ENCODE measurements around the gene TNNI3K.

The TNNI3K gene

GRCh38 chr1:74422421-74423292 lies 187.5 kb downstream of the TNNI3K start:
- Histone ChIP-seq H3K4me1 (ENCODE audit: control insufficient read depth in 1 of 2, insufficient read depth in 2 of 2, low read length in 2 of 2) (peaks cover 0 to 7% of the 10 kb centered on the region in 2 donors), H3K9me3 (ENCODE audit: control insufficient read depth in 1 of 2, low read length in 2 of 2) (no peaks in the 10 kb centered on the region), H3K27ac (ENCODE audit: low read length) (no peak overlapping the region), H3K36me3 (ENCODE audit: control insufficient read depth in 1 of 2, insufficient read depth in 2 of 2, low read length in 2 of 2) (no peaks in the 10 kb centered on the region), H3K4me3 (ENCODE audit: low read depth in 1 of 2, low read length in 2 of 2) (no peak overlapping the region), H3K27me3 (ENCODE audit: low read depth, low read length) (no peaks in the 10 kb centered on the region)

- H3K9me3 ChIP-seq (ENCODE audit: control insufficient read depth in 1 of 2, low read length in 2 of 2): no peaks in the 10 kb centered on the region
- peaks cover 0 to 7% of the 10 kb centered on the region in 2 donors for H3K4me1 ChIP-seq (ENCODE audit: control insufficient read depth in 1 of 2, insufficient read depth in 2 of 2, low read length in 2 of 2)
- H3K4me3 ChIP-seq (ENCODE audit: low read depth in 1 of 2, low read length in 2 of 2): no peak overlapping the region
- H3K27ac ChIP-seq (ENCODE audit: low read length): no peak overlapping the region
- H3K36me3 ChIP-seq (ENCODE audit: control insufficient read depth in 1 of 2, insufficient read depth in 2 of 2, low read length in 2 of 2): no peaks in the 10 kb centered on the region
- no peaks in the 10 kb centered on the region for H3K27me3 ChIP-seq (ENCODE audit: low read depth, low read length)
Observed at GRCh38 chr1:74423471-74423870, 188.3 kb downstream of the TNNI3K start.

GRCh38 chr1:74425676-74426075 lies 190.5 kb downstream of the TNNI3K start:
- peaks cover 0 to 7% of the 10 kb centered on the region in 2 donors for H3K4me1 ChIP-seq (ENCODE audit: control insufficient read depth in 1 of 2, insufficient read depth in 2 of 2, low read length in 2 of 2)
- H3K27me3 ChIP-seq (ENCODE audit: low read depth, low read length): no peaks in the 10 kb centered on the region
- H3K27ac ChIP-seq (ENCODE audit: low read length): no peak overlapping the region
- no peak overlapping the region for H3K4me3 ChIP-seq (ENCODE audit: low read depth in 1 of 2, low read length in 2 of 2)
- H3K9me3 ChIP-seq (ENCODE audit: control insufficient read depth in 1 of 2, low read length in 2 of 2): no peaks in the 10 kb centered on the region
- no peaks in the 10 kb centered on the region for H3K36me3 ChIP-seq (ENCODE audit: control insufficient read depth in 1 of 2, insufficient read depth in 2 of 2, low read length in 2 of 2)

GRCh38 chr1:74426208-74426937 lies 191.2 kb downstream of the TNNI3K start:
- Histone ChIP-seq H3K4me1 (ENCODE audit: control insufficient read depth in 1 of 2, insufficient read depth in 2 of 2, low read length in 2 of 2) (peaks cover 0 to 7% of the 10 kb centered on the region in 2 donors), H3K9me3 (ENCODE audit: control insufficient read depth in 1 of 2, low read length in 2 of 2) (no peaks in the 10 kb centered on the region), H3K36me3 (ENCODE audit: control insufficient read depth in 1 of 2, insufficient read depth in 2 of 2, low read length in 2 of 2) (no peaks in the 10 kb centered on the region), H3K27ac (ENCODE audit: low read length) (no peak overlapping the region), H3K4me3 (ENCODE audit: low read depth in 1 of 2, low read length in 2 of 2) (no peak overlapping the region), H3K27me3 (ENCODE audit: low read depth, low read length) (no peaks in the 10 kb centered on the region)

GRCh38 chr1:74427681-74428080 lies 192.5 kb downstream of the TNNI3K start:
- H3K27me3 ChIP-seq (ENCODE audit: low read depth, low read length): no peaks in the 10 kb centered on the region
- no peaks in the 10 kb centered on the region for H3K9me3 ChIP-seq (ENCODE audit: control insufficient read depth in 1 of 2, low read length in 2 of 2)
- H3K36me3 ChIP-seq (ENCODE audit: control insufficient read depth in 1 of 2, insufficient read depth in 2 of 2, low read length in 2 of 2): no peaks in the 10 kb centered on the region
- no peak overlapping the region for H3K4me3 ChIP-seq (ENCODE audit: low read depth in 1 of 2, low read length in 2 of 2)
- peaks cover 0 to 7% of the 10 kb centered on the region in 2 donors for H3K4me1 ChIP-seq (ENCODE audit: control insufficient read depth in 1 of 2, insufficient read depth in 2 of 2, low read length in 2 of 2)
- H3K27ac ChIP-seq (ENCODE audit: low read length): no peak overlapping the region

GRCh38 chr1:74429580-74429979 lies 194.4 kb downstream of the TNNI3K start:
- H3K4me1 ChIP-seq (ENCODE audit: control insufficient read depth in 1 of 2, insufficient read depth in 2 of 2, low read length in 2 of 2): peaks cover 0 to 7% of the 10 kb centered on the region in 2 donors
- H3K9me3 ChIP-seq (ENCODE audit: control insufficient read depth in 1 of 2, low read length in 2 of 2): no peaks in the 10 kb centered on the region

GRCh38 chr1:74430342-74430934 lies 195.3 kb downstream of the TNNI3K start:
- Histone ChIP-seq H3K27ac (ENCODE audit: low read length) (no peak overlapping the region), H3K4me3 (ENCODE audit: low read depth in 1 of 2, low read length in 2 of 2) (no peak overlapping the region), H3K36me3 (ENCODE audit: control insufficient read depth in 1 of 2, insufficient read depth in 2 of 2, low read length in 2 of 2) (no peaks in the 10 kb centered on the region), H3K4me1 (ENCODE audit: control insufficient read depth in 1 of 2, insufficient read depth in 2 of 2, low read length in 2 of 2) (peaks cover 0 to 7% of the 10 kb centered on the region in 2 donors), H3K9me3 (ENCODE audit: control insufficient read depth in 1 of 2, low read length in 2 of 2) (no peaks in the 10 kb centered on the region), H3K27me3 (ENCODE audit: low read depth, low read length) (no peaks in the 10 kb centered on the region)

More at GRCh38 chr1:74429580-74429979, 194.4 kb downstream of the TNNI3K start:
- Histone ChIP-seq H3K4me3 (ENCODE audit: low read depth in 1 of 2, low read length in 2 of 2) (no peak overlapping the region), H3K36me3 (ENCODE audit: control insufficient read depth in 1 of 2, insufficient read depth in 2 of 2, low read length in 2 of 2) (no peaks in the 10 kb centered on the region), H3K27ac (ENCODE audit: low read length) (no peak overlapping the region), H3K27me3 (ENCODE audit: low read depth, low read length) (no peaks in the 10 kb centered on the region)

GRCh38 chr1:74431531-74431930 lies 196.3 kb downstream of the TNNI3K start:
- Histone ChIP-seq H3K9me3 (ENCODE audit: control insufficient read depth in 1 of 2, low read length in 2 of 2) (no peaks in the 10 kb centered on the region), H3K27ac (ENCODE audit: low read length) (no peak overlapping the region), H3K27me3 (ENCODE audit: low read depth, low read length) (no peaks in the 10 kb centered on the region), H3K4me1 (ENCODE audit: control insufficient read depth in 1 of 2, insufficient read depth in 2 of 2, low read length in 2 of 2) (peaks cover 0 to under 1% of the 10 kb centered on the region in 2 donors), H3K4me3 (ENCODE audit: low read depth in 1 of 2, low read length in 2 of 2) (no peak overlapping the region), H3K36me3 (ENCODE audit: control insufficient read depth in 1 of 2, insufficient read depth in 2 of 2, low read length in 2 of 2) (no peaks in the 10 kb centered on the region)

- Histone ChIP-seq H3K36me3 (ENCODE audit: control insufficient read depth in 1 of 2, insufficient read depth in 2 of 2, low read length in 2 of 2) (no peaks in the 10 kb centered on the region), H3K4me1 (ENCODE audit: control insufficient read depth in 1 of 2, insufficient read depth in 2 of 2, low read length in 2 of 2) (no peaks in the 10 kb centered on the region), H3K27ac (ENCODE audit: low read length) (no peak overlapping the region), H3K27me3 (ENCODE audit: low read depth, low read length) (no peaks in the 10 kb centered on the region), H3K4me3 (ENCODE audit: low read depth in 1 of 2, low read length in 2 of 2) (no peak overlapping the region), H3K9me3 (ENCODE audit: control insufficient read depth in 1 of 2, low read length in 2 of 2) (no peaks in the 10 kb centered on the region)
Observed at GRCh38 chr1:74432325-74432724, 197.1 kb downstream of the TNNI3K start.

GRCh38 chr1:74434321-74434720 lies 199.1 kb downstream of the TNNI3K start:
- H3K27me3 ChIP-seq (ENCODE audit: low read depth, low read length): no peaks in the 10 kb centered on the region
- no peak overlapping the region for H3K4me3 ChIP-seq (ENCODE audit: low read depth in 1 of 2, low read length in 2 of 2)
- no peaks in the 10 kb centered on the region for H3K36me3 ChIP-seq (ENCODE audit: control insufficient read depth in 1 of 2, insufficient read depth in 2 of 2, low read length in 2 of 2)
- no peaks in the 10 kb centered on the region for H3K4me1 ChIP-seq (ENCODE audit: control insufficient read depth in 1 of 2, insufficient read depth in 2 of 2, low read length in 2 of 2)
- H3K9me3 ChIP-seq (ENCODE audit: control insufficient read depth in 1 of 2, low read length in 2 of 2): no peaks in the 10 kb centered on the region
- no peak overlapping the region for H3K27ac ChIP-seq (ENCODE audit: low read length)

GRCh38 chr1:74436078-74436477 lies 200.9 kb downstream of the TNNI3K start:
- H3K27ac ChIP-seq (ENCODE audit: low read length): no peak overlapping the region
- H3K4me3 ChIP-seq (ENCODE audit: low read depth in 1 of 2, low read length in 2 of 2): no peak overlapping the region
- H3K9me3 ChIP-seq (ENCODE audit: control insufficient read depth in 1 of 2, low read length in 2 of 2): no peaks in the 10 kb centered on the region
- no peaks in the 10 kb centered on the region for H3K36me3 ChIP-seq (ENCODE audit: control insufficient read depth in 1 of 2, insufficient read depth in 2 of 2, low read length in 2 of 2)
- H3K4me1 ChIP-seq (ENCODE audit: control insufficient read depth in 1 of 2, insufficient read depth in 2 of 2, low read length in 2 of 2): no peaks in the 10 kb centered on the region
- H3K27me3 ChIP-seq (ENCODE audit: low read depth, low read length): no peaks in the 10 kb centered on the region

Measured in muscle layer of duodenum (tissue), 2 donors.